UCSD-AML1 (cell line): ENCODE measurements around the gene ALB.
"Not testable (repeated sequence)": the region's sequence is repeated elsewhere in the genome, so short reads cannot be mapped to it uniquely, and the experiment has no call there.

ENCODE experiments used
- DNase-seq: peaks from one replicate; lab custom pipeline; 2025; ENCODE audit not compliant: unreplicated experiment; lab: John Stamatoyannopoulos, UW

The ALB gene

GRCh38 chr4:73404042-73404441, at the start of gene ALB:
Gene ALB, plus strand, starts transcription at chr4:73404287. Its CDS starts 41 bp downstream, at chr4:73404328.
- DNase-seq = no peak

DNA sequence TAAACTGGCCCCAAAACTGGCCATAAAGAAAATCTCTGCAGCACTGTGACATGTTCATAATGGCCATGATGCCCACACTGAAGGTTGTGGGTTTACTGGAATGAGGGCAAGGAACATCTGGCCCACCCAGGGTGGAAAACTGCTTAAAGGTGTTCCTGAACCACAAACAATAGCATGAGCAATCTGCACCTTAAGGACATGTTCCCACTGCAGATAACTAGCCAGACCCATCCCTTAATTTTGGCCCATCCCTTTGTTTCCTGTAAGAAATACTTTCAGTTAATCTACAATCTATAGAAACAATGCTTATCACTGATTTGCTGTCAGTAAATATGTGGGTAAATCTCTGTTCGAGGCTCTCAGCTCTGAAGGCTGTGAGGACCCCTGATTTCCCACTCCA, 46.9 kb upstream of the ALB start:
- DNase-seq = not testable (repeated sequence)

DNA sequence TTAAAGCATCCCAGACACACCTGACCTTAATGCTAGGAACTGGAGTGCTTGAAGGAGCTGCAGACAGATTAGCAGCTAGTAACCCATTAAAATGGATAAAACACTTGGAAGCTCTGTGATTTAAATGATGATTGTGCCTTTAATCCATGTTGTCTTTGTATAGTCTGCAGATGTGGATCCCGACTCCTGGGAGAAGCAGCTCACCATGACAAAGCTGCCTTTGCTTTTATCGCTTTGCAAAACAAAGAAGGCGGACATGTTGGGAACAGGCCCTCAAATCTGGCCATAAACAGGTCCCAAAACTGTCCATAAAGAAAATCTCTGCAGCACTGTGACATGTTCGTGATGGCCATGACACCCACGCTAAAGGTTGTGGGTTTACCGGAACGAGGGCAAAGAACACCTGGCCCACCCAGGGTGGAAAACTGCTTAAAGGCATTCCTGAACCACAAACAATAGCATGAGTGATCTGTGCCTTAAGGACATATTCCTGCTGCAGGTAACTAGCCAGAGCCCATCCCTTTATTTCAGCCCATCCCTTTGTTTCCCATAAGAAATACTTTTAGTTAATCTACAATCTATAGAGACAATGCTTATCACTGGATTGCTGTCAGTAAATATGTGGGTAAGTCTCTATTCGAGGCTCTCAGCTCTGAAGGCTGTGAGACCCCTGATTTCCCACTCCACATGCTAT, 34.4 kb upstream of the ALB start:
- not testable (repeated sequence) for DNase-seq

DNA sequence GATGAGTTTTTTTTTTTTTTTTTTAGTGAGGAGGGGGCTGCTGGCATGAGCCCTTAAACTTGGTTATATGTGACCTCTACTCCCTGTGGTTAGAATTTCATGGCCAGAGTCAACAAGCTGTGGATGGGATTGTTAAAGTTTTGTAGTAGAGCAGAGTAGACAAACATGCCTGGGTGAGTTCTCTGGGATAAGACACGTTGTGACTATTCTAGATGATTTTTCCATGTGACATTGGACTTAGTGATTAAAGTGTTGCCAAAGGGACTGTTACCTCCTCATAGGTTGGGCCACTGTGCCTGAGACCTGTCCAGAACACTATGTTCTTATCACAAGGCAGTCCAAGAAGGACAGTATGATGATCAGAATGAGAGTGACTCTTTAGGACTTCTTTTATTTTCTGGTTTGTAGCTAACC, 28.8 kb upstream of the ALB start:
- DNase-seq = no peak

GRCh38 chr4:73376251-73376650, 27.8 kb upstream of the ALB start:
- DNase-seq = no peak

- no peak for DNase-seq
Measured at GRCh38 chr4:73376976-73377375, 27.1 kb upstream of the ALB start.

- DNase-seq = no peak
Measured at GRCh38 chr4:73378887-73379286, 25.2 kb upstream of the ALB start.

GRCh38 chr4:73379946-73380345, 24.1 kb upstream of the ALB start:
- DNase-seq = no peak

- DNase-seq = no peak
Measured at GRCh38 chr4:73381214-73381613, 22.9 kb upstream of the ALB start.

- DNase-seq = no peak
Measured at GRCh38 chr4:73383452-73383851, 20.6 kb upstream of the ALB start.

DNA sequence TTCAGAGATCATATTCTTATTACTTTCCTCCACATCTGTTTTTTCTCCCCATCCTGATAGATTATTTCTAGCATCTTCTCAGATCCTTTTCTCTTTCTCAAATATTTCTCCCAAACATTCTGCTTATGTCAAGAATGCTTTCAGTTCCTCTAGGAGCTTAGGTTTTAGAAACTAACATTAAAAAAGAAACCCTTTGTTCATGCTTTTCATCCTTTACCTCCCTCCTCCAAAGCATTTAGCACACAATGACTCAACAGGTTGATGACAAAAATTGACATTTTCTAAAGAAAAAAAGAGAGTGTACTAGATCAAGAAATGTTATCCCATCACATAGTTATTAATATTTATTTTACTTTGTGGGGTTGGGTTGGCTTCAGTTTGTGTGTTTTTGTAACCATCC, 16.5 kb upstream of the ALB start:
- no peak for DNase-seq

DNA sequence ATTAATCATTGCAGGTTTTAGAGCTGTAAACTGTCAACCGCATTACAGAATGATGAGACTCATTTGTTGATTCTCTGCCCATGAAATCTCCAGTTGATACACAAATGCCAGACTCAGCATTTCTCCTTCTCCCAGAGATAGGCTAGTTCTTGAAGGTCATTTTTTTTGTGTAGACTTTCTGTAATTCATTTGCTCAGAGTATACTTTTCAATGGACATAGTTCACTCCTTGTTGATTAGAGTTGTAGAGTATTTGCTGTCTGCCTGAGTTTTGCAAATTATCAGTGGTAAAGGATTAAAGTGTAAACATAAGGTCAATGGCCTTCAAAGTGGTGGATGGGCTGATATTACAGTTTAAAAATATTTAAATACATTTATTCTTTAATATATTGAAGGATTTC, 15.2 kb upstream of the ALB start:
- no peak for DNase-seq

DNA sequence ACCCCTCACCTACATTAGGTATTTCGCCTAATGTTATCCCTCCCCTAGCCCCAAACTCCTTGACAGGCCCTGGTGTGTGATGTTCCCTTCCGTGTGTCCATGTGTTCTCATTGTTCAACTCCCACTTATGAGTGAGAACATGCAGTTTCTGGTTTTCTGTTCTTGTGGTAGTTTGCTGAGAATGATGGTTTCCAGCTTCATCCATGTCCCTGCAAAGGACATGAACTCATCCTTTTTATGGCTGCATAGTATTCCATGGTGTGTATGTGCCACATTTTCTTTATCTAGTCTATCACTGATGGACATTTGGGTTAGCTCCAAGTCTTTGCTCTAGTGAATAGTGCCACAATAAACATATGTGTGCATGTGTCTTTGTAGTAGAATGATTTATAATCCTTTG, 14.4 kb upstream of the ALB start:
- not testable (repeated sequence) for DNase-seq

DNA sequence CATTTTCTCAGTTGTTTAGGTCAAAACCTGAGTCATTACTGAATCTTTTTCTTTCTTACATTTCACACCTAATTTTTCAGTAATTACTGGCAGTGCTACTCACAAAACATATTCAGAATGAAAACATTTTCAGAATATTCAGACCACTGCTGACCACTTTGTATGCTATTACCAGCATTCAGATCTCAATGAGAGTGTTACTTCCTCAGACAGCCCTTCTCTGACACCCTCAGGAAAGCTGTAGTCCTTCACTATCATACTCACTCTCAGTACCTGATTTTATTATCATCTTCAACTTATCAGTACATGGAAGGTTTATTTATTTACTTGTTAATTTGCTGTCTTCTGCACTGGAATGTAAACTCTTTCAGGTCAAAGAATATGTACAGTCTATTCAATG, 12.3 kb upstream of the ALB start:
- DNase-seq = no peak

DNA sequence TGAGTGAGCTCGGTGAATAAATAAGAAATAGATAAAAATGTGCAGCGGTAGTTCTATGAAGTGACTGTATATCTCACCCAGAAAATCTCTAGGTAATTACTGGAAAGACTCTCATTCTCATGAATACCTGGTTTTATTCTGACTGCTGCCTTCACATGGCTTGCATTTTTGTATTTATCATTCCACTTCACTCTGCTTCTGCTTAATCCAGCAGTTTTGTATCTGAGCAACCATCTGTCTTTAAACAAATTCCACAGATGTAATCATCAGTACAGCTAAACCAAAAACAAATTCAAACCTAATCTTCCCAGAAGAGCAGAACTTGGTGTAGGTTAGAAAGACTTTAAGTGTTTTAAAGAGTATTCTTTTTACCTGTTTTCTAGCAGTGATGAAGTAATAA, 11.2 kb upstream of the ALB start:
- DNase-seq = no peak

DNA sequence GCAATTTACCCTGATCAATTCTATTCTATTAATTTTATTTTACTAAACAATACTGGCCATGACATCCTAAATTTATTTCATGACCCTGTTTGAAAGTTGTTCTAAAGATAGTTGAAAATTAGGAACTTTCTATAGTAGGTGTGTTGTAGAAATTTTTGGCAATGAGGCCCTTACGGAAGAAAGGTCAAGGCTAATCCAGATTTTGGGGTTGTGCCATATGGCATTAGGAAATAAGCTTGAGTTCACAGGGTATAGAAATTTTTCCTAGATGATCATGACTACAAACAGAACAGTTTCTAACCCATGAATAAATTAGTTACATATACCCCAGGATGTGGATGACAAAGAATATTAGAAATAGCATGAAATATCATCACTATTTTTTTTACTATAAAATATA, 7.8 kb upstream of the ALB start:
- no peak for DNase-seq

GRCh38 chr4:73396993-73397972, 6.8 kb upstream of the ALB start:
- DNase-seq = no peak

DNA sequence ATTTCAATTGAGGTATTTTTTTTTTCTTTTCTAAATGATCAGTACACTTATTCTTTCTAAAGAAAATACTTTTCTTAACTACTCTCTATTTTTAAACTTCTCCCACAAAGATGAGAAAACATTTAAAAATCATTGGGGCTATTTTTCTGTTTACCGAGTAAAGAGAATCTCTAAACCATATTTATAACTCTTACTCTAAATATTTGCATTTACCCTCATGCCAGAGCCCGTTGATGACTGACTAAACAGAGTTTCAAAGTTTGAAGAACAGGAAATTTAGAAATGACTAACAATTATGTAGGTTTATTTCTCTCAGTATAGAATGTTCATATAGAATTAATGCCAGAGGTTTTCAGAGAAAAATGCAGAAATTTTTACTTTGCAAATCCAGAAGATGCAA, 2.7 kb upstream of the ALB start:
- no peak for DNase-seq

- no peak for DNase-seq
Measured at GRCh38 chr4:73404457-73404856, 370 bp downstream of the ALB start.

DNA sequence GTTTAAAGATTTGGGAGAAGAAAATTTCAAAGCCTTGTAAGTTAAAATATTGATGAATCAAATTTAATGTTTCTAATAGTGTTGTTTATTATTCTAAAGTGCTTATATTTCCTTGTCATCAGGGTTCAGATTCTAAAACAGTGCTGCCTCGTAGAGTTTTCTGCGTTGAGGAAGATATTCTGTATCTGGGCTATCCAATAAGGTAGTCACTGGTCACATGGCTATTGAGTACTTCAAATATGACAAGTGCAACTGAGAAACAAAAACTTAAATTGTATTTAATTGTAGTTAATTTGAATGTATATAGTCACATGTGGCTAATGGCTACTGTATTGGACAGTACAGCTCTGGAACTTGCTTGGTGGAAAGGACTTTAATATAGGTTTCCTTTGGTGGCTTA, 1.1 kb downstream of the ALB start:
- no peak for DNase-seq

DNA sequence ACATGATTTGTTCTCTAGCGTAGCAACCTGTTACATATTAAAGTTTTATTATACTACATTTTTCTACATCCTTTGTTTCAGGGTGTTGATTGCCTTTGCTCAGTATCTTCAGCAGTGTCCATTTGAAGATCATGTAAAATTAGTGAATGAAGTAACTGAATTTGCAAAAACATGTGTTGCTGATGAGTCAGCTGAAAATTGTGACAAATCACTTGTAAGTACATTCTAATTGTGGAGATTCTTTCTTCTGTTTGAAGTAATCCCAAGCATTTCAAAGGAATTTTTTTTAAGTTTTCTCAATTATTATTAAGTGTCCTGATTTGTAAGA, 2.4 kb downstream of the ALB start:
- no peak for DNase-seq

- no peak for DNase-seq
Measured at GRCh38 chr4:73407227-73407673, 3.2 kb downstream of the ALB start.
